K562 (cell line): ENCODE measurements around the gene ABCB10. TPM values are rescaled to one million over a fixed set of nuclear protein-coding genes. Genes with fewer than 3 reads are reported as not detected.
"Not testable (repeated sequence)": the region's sequence is repeated elsewhere in the genome, so short reads cannot be mapped to it uniquely, and the experiment has no call there.

Experiments used
- polyA plus RNA-seq, 8 experiments: library from polyadenylated mRNA; depleted of rRNA in 4 of 8; stranded (reverse) in 5 of 8; unstranded in 3 of 8; fragments of >200 nt; fragmentation: Nextera tagmentation in 2 of 8; fragmentation: Illumina TruSeq in 1 of 8; extraction: Ambion mirVana in 2 of 8; extraction: Trizol in 1 of 8; gene quantifications; 2 replicates each; pipeline versions ENCODE4 v1.2.1 to v1.2.3, GENCODE V29; 2011 to 2014; ENCODE audit warnings: inconsistent platforms in 1 of 8, missing spikeins in 1 of 8
- total RNA-seq, 7 experiments: library from RNA; depleted of rRNA in 6 of 7; stranded (reverse); fragments of >200 nt in 6 of 7; fragmentation: Illumina TruSeq in 2 of 7; extraction: Trizol in 2 of 7; gene quantifications; 2 replicates each; pipeline versions ENCODE4 v1.2.1 to v1.2.3, GENCODE V29; 2011 to 2021; ENCODE audit warnings: low replicate concordance in 1 of 7
- TF ChIP-seq, protein P1 (sequence below), 2 experiments: fragments of 450-650 bp in 1 of 2; sonication (generic) in 1 of 2; formaldehyde crosslinking in 1 of 2; IDR thresholded peaks; 2 replicates each; pipeline versions ENCODE4 v1.7.1 to v1.9.0; 2016 to 2022; ENCODE audit warnings: inconsistent platforms in 1 of 2, mild to moderate bottlenecking in 1 of 2, missing genetic modification reagents in 1 of 2

ABCB10 gene
- total and polyA plus RNA-seq, 9 of the 15 experiments (the other 6 are each of a cell fraction or from before 2014, with no cell fraction given), result 12.4 to 54.8 (median 36.4) TPM

DNA sequence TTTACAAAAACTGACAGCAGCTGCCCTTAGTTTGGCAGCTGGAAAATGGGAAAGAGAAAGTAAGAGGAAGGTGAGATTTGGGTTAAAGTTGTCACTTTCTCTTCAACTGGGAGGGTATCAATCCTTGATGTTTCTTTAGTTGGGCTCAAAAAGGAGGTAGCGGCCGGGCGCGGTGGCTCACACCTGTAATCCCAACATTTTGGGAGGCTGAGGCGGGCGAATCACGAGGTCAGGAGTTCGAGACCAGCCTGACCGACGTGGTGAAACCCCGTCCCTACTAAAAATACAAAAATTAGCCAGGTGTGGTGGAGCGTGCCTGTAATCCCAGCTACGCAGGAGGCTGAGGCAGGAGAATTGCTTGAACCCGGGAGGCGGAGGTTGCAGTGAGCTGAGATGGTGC, 1.6 kb upstream of the ABCB10 start (continued):
- TF ChIP-seq, protein P1, sequence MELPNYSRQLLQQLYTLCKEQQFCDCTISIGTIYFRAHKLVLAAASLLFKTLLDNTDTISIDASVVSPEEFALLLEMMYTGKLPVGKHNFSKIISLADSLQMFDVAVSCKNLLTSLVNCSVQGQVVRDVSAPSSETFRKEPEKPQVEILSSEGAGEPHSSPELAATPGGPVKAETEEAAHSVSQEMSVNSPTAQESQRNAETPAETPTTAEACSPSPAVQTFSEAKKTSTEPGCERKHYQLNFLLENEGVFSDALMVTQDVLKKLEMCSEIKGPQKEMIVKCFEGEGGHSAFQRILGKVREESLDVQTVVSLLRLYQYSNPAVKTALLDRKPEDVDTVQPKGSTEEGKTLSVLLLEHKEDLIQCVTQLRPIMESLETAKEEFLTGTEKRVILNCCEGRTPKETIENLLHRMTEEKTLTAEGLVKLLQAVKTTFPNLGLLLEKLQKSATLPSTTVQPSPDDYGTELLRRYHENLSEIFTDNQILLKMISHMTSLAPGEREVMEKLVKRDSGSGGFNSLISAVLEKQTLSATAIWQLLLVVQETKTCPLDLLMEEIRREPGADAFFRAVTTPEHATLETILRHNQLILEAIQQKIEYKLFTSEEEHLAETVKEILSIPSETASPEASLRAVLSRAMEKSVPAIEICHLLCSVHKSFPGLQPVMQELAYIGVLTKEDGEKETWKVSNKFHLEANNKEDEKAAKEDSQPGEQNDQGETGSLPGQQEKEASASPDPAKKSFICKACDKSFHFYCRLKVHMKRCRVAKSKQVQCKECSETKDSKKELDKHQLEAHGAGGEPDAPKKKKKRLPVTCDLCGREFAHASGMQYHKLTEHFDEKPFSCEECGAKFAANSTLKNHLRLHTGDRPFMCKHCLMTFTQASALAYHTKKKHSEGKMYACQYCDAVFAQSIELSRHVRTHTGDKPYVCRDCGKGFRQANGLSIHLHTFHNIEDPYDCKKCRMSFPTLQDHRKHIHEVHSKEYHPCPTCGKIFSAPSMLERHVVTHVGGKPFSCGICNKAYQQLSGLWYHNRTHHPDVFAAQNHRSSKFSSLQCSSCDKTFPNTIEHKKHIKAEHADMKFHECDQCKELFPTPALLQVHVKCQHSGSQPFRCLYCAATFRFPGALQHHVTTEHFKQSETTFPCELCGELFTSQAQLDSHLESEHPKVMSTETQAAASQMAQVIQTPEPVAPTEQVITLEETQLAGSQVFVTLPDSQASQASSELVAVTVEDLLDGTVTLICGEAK (IDR thresholded peaks at IDR 0.05), result 0 out of 2 replicates have a peak, but pooled peaks have one; percentile 28
- TF ChIP-seq, protein P1 (CRISPR knock-in tag; IDR thresholded peaks at IDR 0.05), result not testable (repeated sequence)
